ENCODE data around the gene TLK1.
"Not testable (repeated sequence)": the region's sequence is repeated elsewhere in the genome, so short reads cannot be mapped to it uniquely, and the experiment has no call there.

The TLK1 gene

DNA sequence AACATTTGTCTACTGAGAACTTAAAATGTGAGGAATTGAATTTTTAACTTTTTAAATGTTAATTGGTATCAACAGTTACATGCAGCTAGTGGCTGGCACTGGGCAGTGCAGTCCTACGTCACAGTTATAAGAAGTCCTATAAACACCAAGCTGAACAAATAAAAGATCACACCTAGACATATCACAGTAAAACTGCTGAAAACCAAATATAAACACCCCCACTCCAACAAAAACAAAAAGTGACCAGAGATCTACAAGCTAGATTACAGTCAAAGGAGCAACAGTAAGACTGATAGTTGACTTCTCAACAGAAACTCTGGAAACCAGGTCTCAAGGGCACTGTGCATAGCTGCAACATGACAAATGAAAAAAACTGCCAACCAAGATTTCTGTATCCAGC is 19.4 kb downstream of the TLK1 start:
- no peak for DNase-seq

DNA sequence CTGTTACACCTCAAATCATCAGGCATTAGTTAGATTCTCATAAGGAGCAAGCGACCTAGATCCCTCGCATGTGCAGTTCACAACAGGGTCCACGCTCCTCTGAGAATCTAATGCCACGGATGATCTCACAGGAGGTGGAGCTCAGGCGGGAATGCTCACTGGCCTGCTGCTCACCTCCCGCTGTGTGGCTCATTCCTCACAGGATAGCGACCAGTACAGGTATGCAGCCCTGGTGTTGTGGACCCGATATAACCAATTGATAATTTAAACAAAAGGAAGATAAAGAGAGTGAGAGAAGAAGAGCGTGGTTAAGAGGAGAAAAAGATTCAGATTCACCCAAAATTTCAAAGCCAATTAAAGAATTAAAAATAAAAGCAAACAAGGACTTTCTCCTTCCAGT is 20.8 kb downstream of the TLK1 start:
- DNase-seq: no peak

DNA sequence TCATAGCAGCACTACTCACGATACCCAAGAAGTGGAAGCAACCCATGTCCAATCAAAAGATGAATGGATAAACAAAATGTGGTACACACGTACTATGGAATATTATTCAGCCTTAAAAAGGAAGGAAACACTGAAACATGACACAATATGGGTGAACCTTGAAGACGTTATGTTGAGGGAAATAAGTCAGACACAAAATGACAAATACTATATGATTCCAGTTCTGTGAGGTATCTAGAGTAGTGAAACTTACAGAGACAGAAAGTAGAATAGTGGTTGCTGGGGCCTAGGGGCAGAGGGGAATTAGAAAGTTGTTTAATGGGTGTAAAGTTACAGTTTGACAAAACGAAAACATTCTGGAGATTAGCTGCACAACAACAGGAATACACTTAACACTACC is 24.7 kb downstream of the TLK1 start:
- no peak for DNase-seq

DNA sequence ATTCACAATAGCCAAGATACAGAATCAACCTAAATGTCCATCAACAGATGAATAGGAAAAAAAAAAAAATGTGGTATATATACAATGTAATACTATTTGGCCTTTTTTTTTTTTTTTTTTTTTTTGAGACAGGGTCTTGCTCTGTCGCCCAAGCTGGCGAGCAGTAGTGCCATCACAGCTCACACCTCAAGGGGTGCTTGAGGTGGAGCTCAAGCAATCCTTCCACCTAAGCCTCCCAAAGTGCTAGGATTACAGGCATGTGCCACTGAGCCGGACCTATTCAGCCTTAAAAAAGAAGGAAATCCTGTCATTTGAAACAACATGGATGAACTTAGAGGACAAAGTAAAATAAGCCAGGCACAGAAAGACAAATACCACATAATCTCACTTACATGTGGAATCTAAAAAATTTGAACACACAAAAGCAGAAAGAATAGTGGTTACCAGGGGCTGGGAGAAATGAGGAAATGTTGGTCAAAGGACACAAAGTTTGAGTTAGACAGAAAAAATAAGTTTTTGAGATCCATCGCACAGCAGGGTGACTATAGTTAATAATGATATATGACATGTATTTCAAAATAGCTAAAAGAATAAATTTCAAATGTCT is 26.0 kb downstream of the TLK1 start:
- no peak for DNase-seq

DNA sequence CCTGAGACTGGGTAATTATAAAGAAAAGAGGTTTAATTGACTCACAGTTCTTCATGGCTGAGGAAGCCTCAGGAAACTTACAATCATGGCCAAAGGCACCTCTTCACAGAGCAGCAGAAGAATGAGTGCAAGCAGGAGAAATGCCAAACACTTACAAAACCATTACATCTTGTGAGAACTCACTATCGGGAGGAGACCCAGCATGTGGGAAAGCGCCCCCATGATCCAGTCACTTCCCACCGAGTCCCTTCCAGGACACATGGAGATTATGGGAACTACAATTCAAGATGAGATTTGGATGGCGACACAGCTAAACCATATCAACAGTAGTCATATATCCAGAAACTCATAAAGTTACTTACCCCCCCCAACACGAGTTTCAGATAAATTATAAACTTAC is 28.6 kb downstream of the TLK1 start:
- DNase-seq: no peak

DNA sequence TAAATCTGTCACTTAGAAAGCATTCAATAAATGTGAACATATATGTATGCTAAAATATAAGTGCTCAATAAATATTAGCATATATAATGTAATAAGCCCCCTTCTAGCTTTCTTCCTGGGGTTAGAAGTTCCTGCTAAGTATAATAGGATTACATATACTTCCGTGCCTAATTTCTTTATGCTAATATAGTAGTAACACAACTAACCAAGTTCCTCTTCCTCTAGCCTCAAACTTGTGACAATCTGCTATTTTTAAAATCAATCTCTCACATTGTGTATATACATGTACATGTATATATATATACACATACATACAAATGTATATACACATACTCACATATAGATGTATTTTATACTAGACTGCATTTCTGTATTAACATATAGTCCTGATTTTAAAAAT is 32.2 kb downstream of the TLK1 start:
- DNase-seq: no peak

DNA sequence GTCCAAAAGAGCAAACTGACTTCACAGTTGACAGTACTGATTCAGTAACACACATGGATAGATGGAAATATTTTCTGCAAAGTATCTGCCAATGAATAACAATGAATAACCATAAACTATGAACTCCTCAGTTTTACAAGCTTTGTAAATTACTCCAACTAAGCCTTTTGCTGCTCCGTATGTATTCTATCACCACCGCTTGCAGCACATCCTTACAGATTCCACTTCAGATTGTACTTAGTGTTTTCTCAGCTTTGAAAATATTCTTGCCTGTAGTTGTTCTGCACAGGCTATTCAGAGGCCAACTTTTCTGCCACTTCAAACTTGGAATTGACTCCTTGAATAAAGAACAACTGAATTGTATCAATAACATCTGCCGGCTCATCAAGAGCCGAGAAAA is 36.2 kb downstream of the TLK1 start:
- no peak for DNase-seq

DNA sequence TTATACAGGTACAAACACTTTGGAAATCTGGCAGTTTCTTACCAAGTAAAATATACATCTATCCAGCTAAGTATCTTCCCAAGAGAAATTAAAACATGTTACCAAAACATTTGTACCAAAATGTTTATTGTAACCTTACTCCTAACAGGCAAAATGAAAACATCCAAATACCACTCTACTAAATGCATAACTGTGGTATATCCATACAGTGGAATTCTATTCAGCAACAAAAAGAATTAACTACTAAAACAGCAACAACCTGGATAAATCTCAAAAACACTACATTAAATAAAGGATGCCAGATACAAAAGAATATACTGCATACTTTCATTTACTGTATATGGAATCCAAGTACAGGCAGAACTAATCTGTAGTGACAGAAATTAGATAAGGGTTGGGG is 51.1 kb downstream of the TLK1 start:
- DNase-seq: no peak

DNA sequence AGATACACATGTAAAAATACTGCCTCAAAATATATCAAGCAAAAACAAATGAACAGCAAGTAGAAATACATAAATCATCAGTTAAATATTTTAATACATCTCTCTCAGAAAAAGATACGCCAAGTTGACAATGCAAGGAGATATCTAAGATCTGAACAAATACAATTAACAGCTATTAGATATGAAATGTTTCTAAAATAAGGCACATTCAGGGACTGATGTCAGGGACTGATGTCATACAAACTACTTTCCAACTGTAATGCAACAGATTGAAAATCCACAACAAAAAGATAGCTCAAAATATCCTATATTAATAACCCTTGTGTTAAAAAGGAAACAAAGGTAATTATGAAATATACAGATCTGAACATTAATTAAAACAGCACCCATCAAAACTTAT is 51.7 kb downstream of the TLK1 start:
- no peak for DNase-seq

DNA sequence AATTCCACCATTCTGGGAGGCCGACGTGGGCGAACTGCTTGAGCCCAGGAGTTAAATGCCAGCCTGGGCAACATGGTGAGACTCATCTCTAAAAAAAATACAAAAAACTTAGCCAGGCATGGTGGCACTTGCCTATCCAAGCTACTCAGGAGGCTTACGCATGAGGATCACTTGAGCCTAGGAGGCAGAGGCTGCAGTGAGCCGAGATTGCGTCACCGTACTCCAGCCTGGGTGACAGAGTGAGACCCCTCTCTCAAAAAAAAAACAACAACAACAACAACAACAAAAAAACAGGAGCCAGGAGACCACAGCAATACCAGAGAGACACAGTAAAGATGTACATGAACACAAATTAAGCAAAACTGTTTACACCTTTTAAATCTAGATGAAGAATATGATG is 52.9 kb downstream of the TLK1 start:
- no peak for DNase-seq

DNA sequence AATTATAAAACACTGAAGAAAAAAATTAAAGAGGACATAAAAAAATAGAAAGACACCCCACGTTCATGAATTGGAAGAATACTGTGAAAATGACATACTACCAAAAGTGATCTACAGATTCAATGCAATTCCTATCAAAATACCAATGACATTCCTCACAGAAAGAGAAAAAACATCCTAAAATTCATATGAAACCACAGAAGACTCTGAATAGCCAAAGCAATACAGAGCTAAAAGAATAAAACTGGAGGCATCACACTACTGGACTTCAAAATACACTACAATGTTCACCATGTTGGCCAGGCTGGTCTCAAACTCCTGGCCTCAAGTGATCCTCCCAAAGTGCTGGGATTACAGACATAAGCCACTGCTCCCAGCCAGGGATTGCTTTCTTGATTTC is 56.3 kb downstream of the TLK1 start:
- DNase-seq: no peak

DNA sequence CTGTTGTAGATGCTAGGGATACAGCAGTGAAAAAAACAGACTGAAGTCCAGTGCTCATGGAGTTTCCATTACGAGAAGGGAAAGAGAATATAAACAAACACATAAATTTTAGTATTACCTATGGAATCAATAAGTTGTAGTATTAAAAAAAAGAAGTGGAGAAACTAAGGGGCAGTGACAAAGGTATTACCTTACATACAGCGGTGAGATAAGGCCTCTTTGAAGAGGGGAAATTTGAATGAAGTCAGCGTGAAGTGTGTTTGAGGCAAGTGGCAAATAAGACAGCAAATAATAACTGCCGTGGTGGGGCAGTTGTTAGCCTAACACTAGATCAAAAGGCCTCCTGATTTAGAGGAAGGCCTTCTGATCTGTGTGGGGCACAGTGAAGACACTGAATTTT is 57.9 kb downstream of the TLK1 start:
- no peak for DNase-seq

DNA sequence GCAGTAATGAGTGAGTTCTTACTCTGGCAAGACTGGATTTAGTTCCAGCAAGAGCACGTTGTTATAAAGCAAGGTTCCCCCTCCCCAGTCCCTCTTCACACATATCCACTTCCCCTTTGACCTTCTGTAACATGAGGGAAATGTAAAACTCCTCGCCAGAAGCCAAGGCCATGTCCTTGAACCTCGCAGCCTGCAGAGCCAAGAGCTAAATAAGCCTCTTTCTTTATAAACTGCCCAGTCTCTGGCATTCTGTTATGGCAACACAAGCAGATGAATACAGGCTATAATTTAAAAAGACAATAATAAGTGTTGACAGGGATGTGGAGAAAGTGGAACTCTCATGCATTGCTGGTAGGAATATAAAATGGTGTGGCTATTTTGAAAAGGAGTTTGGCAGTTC is 60.3 kb downstream of the TLK1 start:
- DNase-seq: no peak

DNA sequence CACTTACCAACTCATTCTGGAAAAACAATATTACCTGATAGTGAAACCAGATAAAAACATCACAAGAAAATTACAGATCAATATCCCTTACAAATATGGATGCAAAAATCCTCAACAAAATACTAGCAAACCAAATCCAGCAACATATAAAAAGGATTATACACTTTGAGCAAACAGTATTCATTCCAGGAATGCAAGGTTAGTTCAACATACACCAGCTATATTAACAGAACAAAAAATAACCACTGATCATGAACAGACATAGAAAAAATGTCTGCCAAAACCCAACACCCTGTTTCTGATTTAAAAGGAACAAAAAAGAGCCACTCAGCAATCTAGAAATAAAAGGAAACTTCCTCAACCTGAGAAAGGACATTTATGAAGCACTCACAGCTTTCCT is 62.1 kb downstream of the TLK1 start:
- no peak for DNase-seq

DNA sequence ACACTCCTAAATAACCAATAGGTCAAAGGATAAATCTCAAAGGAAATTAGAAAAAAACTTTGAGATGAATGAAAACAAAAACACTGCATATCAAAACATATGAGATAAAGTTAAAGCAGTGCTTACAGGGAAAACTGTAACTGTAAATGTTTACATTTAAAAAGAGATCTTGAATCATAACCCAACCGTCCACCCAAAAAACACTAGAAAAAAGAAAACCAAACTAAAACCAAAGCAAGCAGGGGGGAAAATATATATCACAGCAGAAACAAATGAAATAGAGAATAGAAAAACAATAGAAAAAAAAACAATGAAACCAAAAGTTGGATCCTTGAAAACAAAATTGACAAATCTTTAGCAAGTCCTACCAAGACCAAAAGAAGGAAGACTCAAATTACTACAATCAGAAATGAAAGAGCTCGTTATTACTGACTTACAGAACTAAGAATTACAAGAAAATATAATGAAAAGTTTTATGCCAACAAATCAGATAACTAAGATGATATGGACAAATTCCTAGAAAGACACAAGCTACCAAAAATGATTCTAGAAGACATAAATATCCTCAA is 65.6 kb downstream of the TLK1 start:
- DNase-seq: no peak

DNA sequence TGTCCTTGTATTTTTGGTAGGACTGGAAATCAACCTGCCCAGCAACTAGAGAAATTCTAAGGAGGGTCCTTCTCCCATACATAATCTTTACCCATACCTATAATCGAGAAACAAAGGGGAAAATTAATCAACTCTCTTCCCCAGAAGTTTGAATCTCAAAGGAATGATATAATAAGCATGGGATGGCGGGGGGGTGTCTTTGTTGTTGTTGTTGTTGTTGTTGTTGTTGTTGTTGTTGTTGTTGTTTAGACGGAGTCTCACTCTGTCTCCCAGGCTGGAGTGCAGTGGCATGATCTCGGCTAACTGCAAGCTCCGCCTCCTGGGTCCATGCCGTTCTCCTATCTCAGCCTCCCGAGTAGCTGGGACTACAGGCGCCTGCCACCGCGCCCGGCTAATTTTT is 69.2 kb downstream of the TLK1 start:
- DNase-seq: not testable (repeated sequence)

DNA sequence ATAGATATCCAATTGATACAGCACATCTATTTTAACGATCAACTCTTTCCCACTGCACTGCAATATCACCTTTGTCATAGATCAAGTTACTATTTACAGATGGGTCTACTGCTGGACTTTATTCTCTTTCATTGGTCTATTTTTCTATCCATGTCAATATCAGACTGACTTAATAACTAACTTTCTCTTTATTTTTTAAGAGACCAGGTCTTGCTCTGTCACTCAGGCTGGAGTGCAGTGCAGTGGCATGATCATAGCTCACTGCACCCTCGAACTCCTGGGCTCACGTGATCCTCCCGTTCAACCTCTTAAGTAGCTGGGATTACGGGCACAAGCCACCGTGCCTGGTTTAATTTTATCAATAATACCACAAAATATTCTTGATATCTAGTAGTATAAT is 71.2 kb downstream of the TLK1 start:
- DNase-seq: no peak

DNA sequence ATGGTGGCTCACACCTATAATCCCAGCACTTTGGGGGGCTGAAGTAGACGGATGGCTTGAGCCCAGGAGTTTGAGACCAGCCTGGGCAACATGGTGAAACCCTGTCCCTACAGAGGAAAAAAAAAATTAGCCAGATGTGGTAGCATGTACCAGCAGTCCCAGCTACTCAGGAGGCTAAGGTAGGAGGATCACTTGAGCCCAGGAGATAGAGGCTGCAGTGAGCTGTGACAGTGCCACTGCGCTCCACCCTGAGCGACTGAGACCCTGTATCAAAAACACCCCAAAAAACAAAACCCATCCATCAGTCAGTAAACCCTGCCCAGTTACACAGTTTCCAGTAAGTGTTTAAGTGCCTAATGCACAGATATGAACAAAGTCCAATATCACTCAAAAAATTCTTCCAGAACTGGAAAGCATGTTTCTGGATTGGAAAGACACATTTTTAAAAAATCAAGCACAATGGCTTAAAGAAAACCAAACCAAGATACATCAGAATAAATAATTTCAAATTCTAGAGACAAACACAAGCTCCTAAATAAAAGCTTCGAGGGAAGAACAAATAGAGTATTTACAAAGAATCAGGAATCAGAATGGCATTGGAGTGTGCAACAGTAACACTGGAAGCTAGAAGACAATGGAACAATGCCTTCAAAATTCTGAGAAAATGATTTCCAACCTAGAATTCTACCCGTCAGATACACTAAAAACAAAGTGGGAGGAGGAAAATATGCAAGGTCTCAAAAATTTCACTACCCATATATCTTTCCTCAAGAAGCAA is 72.4 kb downstream of the TLK1 start:
- DNase-seq: no peak

DNA sequence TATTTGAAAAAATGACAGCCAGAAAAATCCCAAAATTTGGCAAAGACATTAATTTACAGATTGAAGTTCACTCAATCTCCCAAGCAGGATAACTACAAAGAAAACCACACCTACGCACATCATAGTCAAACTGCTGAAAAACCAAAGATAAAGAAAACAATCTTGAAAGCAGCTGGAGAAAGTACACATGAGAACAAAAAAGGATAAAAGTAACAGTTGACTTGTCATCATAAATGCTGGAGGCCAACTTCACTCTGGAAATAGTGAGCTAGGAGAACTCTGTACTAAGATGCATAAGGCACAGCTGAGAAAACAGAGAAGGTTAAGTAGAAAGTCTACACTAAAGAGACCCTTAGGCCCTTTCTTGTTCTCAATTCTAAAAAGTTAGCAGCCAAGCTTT is 73.1 kb downstream of the TLK1 start:
- no peak for DNase-seq

DNA sequence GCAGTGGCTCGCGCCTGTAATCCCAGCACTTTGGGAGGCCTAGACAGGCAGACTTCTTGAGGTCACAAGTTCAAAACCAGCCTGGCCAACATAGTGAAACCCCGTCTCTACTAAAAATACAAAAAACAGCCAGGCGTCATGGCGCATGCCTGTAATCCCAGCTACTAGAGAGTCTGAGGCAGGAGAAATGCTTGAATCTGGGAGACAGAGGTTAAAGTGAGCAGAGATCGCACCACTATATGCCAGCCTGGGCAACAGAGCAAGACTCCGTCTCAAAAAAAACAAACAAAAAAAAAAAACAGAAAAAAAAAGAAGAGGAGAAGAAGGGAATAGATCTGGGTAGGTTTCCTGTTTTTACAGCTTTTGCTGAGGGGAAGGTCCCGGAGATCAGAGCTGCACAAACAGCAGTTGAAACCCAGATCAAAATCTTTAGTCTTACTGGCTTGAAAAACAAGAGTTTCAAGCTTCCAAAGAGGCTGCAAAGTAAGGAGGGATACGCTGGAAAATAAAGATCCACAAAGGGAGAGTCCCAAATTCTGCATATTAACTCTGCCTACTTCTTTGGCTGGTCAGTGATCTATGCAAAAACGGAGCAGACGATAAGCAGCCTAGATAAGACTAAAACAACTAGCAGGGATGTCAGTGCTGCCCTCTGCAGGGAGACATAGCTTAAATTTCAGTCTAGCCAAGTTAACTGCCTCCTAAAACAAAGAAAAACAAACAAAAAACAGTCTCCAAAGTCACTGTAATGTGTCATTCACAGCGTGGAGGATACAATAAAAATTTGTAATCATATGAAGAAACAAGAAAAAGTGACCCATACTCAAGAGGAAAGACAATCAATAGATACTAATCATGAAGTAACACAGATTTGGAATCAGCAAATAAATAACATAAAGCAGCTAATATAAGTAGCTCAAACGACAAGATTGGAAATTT is 74.1 kb downstream of the TLK1 start:
- DNase-seq: peak; percentile 46

DNA sequence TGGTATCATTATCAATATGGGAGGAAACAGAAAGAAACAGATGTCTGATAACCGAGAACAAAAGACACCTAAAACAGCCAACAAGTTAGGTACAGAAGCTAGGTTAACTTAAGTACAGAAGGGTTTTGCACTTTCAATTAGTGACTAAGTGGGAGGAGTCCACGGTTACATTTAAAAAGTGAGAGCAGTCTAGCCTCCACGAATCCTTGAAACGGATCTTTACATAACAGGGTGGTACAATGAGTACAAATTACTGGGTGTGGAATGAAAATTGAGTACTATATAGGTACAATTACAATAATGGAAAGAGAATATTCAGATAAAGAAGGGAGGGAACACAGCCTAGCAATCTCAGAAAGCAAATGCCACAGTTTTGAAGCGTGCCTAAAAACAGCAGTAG is 76.6 kb downstream of the TLK1 start:
- no peak for DNase-seq

DNA sequence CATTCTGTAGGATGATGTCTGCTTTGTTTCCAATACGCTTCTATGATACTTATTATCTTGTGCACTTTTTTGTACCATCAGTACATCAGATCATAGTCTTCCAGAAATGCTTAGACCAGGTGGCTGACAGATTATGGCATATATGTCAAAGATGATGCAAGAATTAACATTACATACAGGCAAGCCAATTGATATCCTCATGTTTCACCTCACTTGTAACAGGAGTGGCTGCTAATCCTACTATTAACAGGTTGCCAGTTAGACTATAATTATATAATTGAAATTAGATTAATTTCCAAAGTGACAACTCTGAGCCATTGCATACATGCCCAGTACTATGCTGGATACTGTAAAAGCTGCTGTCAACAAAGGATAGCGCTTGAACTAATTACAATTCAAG is 77.2 kb downstream of the TLK1 start:
- no peak for DNase-seq

DNA sequence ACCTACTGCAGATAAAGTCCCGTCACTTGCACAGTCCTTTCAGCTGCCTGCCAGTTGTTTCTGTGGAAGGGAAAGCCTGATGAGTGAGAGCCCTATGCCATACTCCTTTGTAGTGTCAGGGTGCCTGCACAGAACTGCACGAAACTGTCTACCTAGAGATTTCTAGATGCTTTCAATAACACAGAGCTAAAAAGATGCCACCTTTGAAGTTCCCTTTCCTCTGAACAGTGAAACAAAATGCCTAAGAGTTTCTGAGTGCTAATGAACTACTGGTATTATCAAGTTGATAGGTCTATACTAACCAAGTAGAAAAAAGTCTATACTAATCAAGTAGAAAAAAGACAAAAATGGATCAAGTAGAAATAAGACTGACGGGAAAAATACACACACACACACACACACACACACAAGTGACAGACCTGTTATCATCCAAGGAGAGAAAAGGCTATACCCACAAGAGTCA is 79.0 kb downstream of the TLK1 start:
- DNase-seq: peak; percentile 7

DNA sequence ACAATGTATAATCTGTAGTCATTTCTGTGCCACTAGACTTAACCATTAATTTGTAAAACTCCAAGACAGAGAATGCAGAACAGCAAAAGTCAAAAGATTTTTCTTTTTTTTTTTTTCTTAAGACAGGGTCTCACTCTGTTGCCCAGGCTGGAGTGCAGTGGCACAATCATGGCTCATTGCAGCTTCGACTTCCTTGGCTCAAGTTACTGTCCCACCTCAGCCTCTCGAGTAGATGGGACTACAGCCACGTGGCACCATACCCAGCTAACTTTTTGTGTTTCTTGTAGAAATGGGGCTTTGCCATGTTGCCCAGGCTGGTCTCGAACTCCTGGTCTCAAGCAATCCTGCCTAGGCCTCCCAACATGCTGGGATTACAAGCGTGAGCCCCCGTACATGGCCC is 80.1 kb downstream of the TLK1 start:
- no peak for DNase-seq
